SU-DHL-6 (cell line): ENCODE measurements around the gene THAP12.

Source experiments
- H2AFZ ChIP-seq: fragments of 200-600 bp; sonication (generic); 2 replicates; pipeline ENCODE4 v1.6.1; 2014; ENCODE audit warnings: low read depth, mild to moderate bottlenecking, moderate library complexity, mixed read lengths, antibody characterized with exemption, low read length; ENCODE audit not compliant: severe bottlenecking
- H3F3A ChIP-seq: fragments of 200-600 bp; shearing (Covaris generic); 2 replicates; pipeline ENCODE4 v1.6.0; 2016; ENCODE audit warnings: antibody characterized with exemption, mild to moderate bottlenecking; ENCODE audit not compliant: insufficient read depth
- H3K27ac ChIP-seq: fragments of 200-600 bp; sonication (generic); 2 replicates; pipeline ENCODE4 v1.5.1; 2016; ENCODE audit warnings: low read depth, mild to moderate bottlenecking, low read length, moderate library complexity, mixed read lengths
- H3K27me3 ChIP-seq: fragments of 200-600 bp; sonication (generic), shearing (Covaris generic); 2 replicates; pipeline ENCODE4 v1.6.0; 2014; ENCODE audit warnings: mild to moderate bottlenecking, low read length
- H3K36me3 ChIP-seq: fragments of 200-600 bp; sonication (generic); 2 replicates; pipeline ENCODE4 v1.6.1; 2014; ENCODE audit warnings: mild to moderate bottlenecking, low read length, mixed read lengths
- H3K4me2 ChIP-seq: fragments of 300-600, 200-600 bp; shearing (Covaris generic), sonication (generic); 2 replicates; pipeline ENCODE4 v1.6.0; 2014; ENCODE audit warnings: low read length, low read depth, mild to moderate bottlenecking; ENCODE audit not compliant: poor library complexity, severe bottlenecking
- H3K4me3 ChIP-seq: fragments of 200-600 bp; sonication (generic); 2 replicates; pipeline ENCODE4 v1.5.1; 2014; ENCODE audit warnings: antibody characterized with exemption, low read length, mild to moderate bottlenecking, mixed read lengths; ENCODE audit not compliant: insufficient read depth, poor library complexity, severe bottlenecking
- H3K79me2 ChIP-seq: fragments of 200-600 bp; sonication (generic); 2 replicates; pipeline ENCODE4 v1.6.1; 2014; ENCODE audit warnings: mild to moderate bottlenecking, low read length, moderate library complexity; ENCODE audit not compliant: insufficient read depth
- H3K9ac ChIP-seq: fragments of 200-600 bp; sonication (generic); 2 replicates; pipeline ENCODE4 v1.7.0; 2014; ENCODE audit warnings: mild to moderate bottlenecking, low read length
- H3K9me2 ChIP-seq: fragments of 200-600 bp; sonication (generic); replicated peaks from 2 replicates; pipeline ENCODE4 v1.6.1; 2014; ENCODE audit warnings: low read length; ENCODE audit not compliant: insufficient read depth
- H3K9me3 ChIP-seq: fragments of 200-600 bp; sonication (generic); 2 replicates; pipeline ENCODE4 v1.6.1; 2014; ENCODE audit warnings: low read length, mixed read lengths; ENCODE audit not compliant: insufficient read depth
- H4K20me1 ChIP-seq: fragments of 200-600 bp; sonication (generic); 2 replicates; pipeline ENCODE4 v1.6.1; 2014; ENCODE audit warnings: low read depth, mild to moderate bottlenecking, antibody characterized with exemption, low read length, moderate library complexity, mixed read lengths
- EZH2phosphoT487 ChIP-seq: fragments of 200-600 bp; sonication (generic), shearing (Covaris generic); conservative IDR thresholded peaks from 2 replicates; pipeline ENCODE4 v1.6.1; 2018; ENCODE audit warnings: mild to moderate bottlenecking, antibody characterized with exemption, low read length, moderate library complexity, mixed read lengths
- TF ChIP-seq, protein P1 (sequence below): fragments of 200-600 bp; sonication (generic); IDR thresholded peaks from one replicate; pipeline ENCODE4 v1.5.1; 2017; ENCODE audit warnings: antibody characterized with exemption, mild to moderate bottlenecking, low read length, moderate library complexity; ENCODE audit not compliant: insufficient read depth, poor library complexity, severe bottlenecking

Gene THAP12

DNA sequence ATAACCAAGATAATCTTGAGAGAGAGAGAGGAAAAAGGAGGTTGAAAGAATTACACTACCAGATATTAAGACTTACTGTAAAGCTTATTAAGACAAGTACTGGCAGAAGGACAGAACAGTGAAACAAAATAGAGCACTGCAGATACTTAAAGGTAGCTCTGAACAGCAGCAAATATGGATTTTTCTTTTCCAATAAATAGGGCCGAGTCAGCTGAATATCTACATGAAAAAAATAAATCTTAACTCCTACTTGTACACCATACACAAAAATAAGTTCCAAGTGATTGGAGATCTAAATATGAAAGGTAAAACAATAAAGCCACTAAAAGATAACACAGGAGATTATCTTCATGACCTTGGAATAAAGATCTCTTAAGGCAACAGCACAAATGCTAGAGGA is 12.4 kb downstream of the THAP12 start:
- H3K9me3 ChIP-seq = no peaks in the 10 kb centered on the region
- H4K20me1 ChIP-seq = peaks cover 13% of the 10 kb centered on the region
- peaks cover 6% of the 10 kb centered on the region; the same call in 1 of the 2 replicates for H3K36me3 ChIP-seq
- H2AFZ ChIP-seq = no peak overlapping the region
- H3K4me2 ChIP-seq = peak overlapping the region; percentile 1
- 0 out of 2 replicates have a peak, but pooled peaks cover 5% of the 10 kb centered on the region for H3F3A ChIP-seq
- no peak for TF ChIP-seq EZH2phosphoT487
- TF ChIP-seq, protein P1, sequence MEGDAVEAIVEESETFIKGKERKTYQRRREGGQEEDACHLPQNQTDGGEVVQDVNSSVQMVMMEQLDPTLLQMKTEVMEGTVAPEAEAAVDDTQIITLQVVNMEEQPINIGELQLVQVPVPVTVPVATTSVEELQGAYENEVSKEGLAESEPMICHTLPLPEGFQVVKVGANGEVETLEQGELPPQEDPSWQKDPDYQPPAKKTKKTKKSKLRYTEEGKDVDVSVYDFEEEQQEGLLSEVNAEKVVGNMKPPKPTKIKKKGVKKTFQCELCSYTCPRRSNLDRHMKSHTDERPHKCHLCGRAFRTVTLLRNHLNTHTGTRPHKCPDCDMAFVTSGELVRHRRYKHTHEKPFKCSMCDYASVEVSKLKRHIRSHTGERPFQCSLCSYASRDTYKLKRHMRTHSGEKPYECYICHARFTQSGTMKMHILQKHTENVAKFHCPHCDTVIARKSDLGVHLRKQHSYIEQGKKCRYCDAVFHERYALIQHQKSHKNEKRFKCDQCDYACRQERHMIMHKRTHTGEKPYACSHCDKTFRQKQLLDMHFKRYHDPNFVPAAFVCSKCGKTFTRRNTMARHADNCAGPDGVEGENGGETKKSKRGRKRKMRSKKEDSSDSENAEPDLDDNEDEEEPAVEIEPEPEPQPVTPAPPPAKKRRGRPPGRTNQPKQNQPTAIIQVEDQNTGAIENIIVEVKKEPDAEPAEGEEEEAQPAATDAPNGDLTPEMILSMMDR = no peak
- H3K27me3 ChIP-seq = no peaks in the 10 kb centered on the region
- peaks cover 99% of the 10 kb centered on the region for H3K79me2 ChIP-seq
- H3K27ac ChIP-seq = no peak overlapping the region
- H3K9ac ChIP-seq = no peak overlapping the region
- no peaks in the 10 kb centered on the region for H3K9me2 ChIP-seq
- H3K4me3 ChIP-seq = no peak overlapping the region

DNA sequence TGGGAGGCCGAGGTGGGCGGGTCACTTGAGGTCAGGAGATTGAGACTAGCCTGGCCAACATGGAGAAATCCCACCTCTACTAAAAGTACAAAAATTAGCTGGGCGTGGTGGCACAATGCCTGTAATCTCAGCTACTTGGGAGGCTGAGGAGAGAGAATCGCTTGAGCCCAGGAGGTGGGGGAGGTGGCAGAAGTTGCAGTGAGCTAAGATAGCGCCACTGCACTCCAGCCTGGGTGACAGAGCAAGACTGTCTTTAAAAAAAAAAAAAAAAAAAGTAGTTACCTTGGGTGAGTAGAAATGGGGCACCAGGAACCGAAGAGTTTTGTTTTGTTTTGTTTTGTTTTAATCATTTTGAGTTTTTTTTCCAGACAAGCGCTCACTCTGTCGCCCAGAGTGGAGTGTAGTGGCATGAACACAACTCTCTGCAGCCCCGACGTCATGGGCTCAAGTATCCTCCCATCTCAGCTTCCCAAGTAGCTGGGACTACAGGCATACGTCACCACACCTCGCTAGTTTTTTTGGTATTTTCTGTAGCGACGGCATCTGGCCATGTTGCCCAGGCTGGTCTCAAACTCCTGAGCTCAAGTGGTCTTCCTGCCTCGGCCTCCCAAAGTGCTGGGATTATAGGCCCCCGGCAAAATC is 15.8 kb downstream of the THAP12 start:
- H4K20me1 ChIP-seq = peaks cover 15% of the 10 kb centered on the region
- H3K27me3 ChIP-seq = no peaks in the 10 kb centered on the region
- H3K79me2 ChIP-seq = peaks cover 82% of the 10 kb centered on the region
- H3K9me2 ChIP-seq = no peaks in the 10 kb centered on the region
- H3K36me3 ChIP-seq = peaks cover 10% of the 10 kb centered on the region; the same call in 1 of the 2 replicates
- H3F3A ChIP-seq = 0 out of 2 replicates have a peak, but pooled peaks cover 5% of the 10 kb centered on the region
- H3K9ac ChIP-seq = no peak overlapping the region
- no peak overlapping the region for H2AFZ ChIP-seq
- H3K4me3 ChIP-seq = no peak overlapping the region
- no peak overlapping the region for H3K27ac ChIP-seq
- no peaks in the 10 kb centered on the region for H3K9me3 ChIP-seq
- TF ChIP-seq EZH2phosphoT487 = no peak
- TF ChIP-seq, protein P1 = no peak
- H3K4me2 ChIP-seq = no peak overlapping the region

DNA sequence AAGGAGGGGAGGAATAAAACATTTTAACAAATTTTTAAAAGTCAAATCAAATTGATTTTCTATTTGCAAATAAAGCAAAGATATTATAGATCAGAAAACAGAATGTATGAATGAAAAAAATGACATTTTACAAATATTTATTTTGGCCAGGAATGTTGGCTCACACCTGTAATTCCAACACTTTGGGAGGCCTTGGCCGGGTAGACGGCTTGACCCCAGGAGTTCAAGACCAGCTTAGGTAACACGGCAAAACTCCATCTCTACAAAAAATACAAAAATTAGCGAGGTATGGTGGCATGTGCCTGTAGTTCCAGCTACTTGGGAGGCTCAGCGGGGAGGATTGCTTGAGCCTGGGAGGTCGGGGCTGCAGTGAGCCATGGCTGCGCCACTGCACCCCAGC is 18.2 kb downstream of the THAP12 start:
- TF ChIP-seq, protein P1 = no peak
- no peak for TF ChIP-seq EZH2phosphoT487
- H4K20me1 ChIP-seq = peaks cover 8% of the 10 kb centered on the region; the same call in 1 of the 2 replicates
- H3K4me2 ChIP-seq = no peak overlapping the region
- H3K9ac ChIP-seq = no peak overlapping the region
- no peaks in the 10 kb centered on the region for H3K27me3 ChIP-seq
- H3K4me3 ChIP-seq = no peak overlapping the region
- H3K79me2 ChIP-seq = peaks cover 57% of the 10 kb centered on the region
- no peaks in the 10 kb centered on the region for H3F3A ChIP-seq
- H3K36me3 ChIP-seq = peaks cover 23% of the 10 kb centered on the region; the same call in 1 of the 2 replicates
- H2AFZ ChIP-seq = no peak overlapping the region
- H3K9me3 ChIP-seq = no peaks in the 10 kb centered on the region
- no peaks in the 10 kb centered on the region for H3K9me2 ChIP-seq
- H3K27ac ChIP-seq = no peak overlapping the region
